PC-3 (cell line): Measurements from ENCODE around the gene RPN1.

Experiments used
- EZH2 ChIP-seq: fragments of 300-600 bp; sonication (generic); IDR thresholded peaks from one replicate; pipeline ENCODE4 v1.6.1; 2017; ENCODE audit warnings: antibody characterized with exemption, mild to moderate bottlenecking, low read length; ENCODE audit not compliant: unreplicated experiment
- TF ChIP-seq, protein P1 (sequence below): fragments of 300-600 bp; sonication (generic); conservative IDR thresholded peaks from 2 replicates; pipeline ENCODE4 v1.5.1; 2017; ENCODE audit warnings: antibody characterized with exemption, low read depth, mild to moderate bottlenecking, low read length

DNA sequence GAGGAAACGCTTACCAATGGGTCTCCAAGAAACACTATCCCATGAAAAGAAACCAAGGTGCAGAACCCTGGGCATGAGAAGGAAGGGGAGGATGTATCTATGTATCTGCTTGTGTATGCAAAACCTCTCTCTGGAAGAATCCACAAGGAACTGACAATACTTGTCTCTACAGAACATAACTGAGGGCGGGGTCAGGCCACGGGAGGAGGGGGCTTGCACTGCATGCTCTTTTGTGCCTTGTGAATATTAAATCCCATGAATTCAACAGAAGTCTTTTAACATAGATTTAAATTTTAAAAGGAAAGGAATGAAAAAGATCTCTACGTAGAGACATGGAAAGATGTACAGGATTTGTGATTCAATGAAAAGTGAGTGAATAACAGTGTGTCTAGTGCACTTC lies 57.8 kb downstream of the RPN1 start:
- TF ChIP-seq, protein P1, sequence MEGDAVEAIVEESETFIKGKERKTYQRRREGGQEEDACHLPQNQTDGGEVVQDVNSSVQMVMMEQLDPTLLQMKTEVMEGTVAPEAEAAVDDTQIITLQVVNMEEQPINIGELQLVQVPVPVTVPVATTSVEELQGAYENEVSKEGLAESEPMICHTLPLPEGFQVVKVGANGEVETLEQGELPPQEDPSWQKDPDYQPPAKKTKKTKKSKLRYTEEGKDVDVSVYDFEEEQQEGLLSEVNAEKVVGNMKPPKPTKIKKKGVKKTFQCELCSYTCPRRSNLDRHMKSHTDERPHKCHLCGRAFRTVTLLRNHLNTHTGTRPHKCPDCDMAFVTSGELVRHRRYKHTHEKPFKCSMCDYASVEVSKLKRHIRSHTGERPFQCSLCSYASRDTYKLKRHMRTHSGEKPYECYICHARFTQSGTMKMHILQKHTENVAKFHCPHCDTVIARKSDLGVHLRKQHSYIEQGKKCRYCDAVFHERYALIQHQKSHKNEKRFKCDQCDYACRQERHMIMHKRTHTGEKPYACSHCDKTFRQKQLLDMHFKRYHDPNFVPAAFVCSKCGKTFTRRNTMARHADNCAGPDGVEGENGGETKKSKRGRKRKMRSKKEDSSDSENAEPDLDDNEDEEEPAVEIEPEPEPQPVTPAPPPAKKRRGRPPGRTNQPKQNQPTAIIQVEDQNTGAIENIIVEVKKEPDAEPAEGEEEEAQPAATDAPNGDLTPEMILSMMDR, result no peak
- no peak for TF ChIP-seq EZH2
